Measurements from ENCODE around the gene NRIP1.

NRIP1 gene

GRCh38 chr21:14972678-14973077 lies 92.1 kb downstream of the NRIP1 start:
- no peak for DNase-seq
- Histone ChIP-seq H3K9me3 (no peaks in the 10 kb centered on the region), H3K36me3 (peaks cover 5 to 11% (median 8%) of the 10 kb centered on the region in 3 donors), H3K4me1 (peaks cover 0 to 8% (median 0%) of the 10 kb centered on the region in 4 donors), H3K27ac (no peak overlapping the region), H3K4me3 (no peak overlapping the region), H3K27me3 (no peaks in the 10 kb centered on the region)
- intact Hi-C loops (cut with DNase I; ENCODE audit: low total_unique reads) = no loop called here
- no peak for TF ChIP-seq CTCF (IDR thresholded peaks at IDR 0.05)

- no peaks in the 10 kb centered on the region for H3K27me3 ChIP-seq
- intact Hi-C loops (cut with DNase I; ENCODE audit: low total_unique reads) = no loop called here
- H3K27ac ChIP-seq = no peak overlapping the region
- no peaks in the 10 kb centered on the region for H3K9me3 ChIP-seq
- no peak for DNase-seq
- no peak for TF ChIP-seq CTCF (IDR thresholded peaks at IDR 0.05)
- H3K4me3 ChIP-seq = no peak overlapping the region
- peaks cover 16 to 28% (median 27%) of the 10 kb centered on the region in 3 donors for H3K36me3 ChIP-seq
- no peaks in the 10 kb centered on the region for H3K4me1 ChIP-seq
These were observed 96.0 kb downstream of the NRIP1 start for GRCh38 chr21:14968821-14969220.

- TF ChIP-seq CTCF (IDR thresholded peaks at IDR 0.05) = no peak
- intact Hi-C loops (cut with DNase I; ENCODE audit: low total_unique reads) = no loop called here
- Histone ChIP-seq H3K4me3 (no peak overlapping the region), H3K9me3 (no peaks in the 10 kb centered on the region), H3K36me3 (peaks cover 16 to 28% (median 27%) of the 10 kb centered on the region in 3 donors), H3K4me1 (no peaks in the 10 kb centered on the region), H3K27ac (no peak overlapping the region), H3K27me3 (no peaks in the 10 kb centered on the region)
- DNase-seq = no peak
These were observed 96.8 kb downstream of the NRIP1 start for GRCh38 chr21:14968029-14968428.

GRCh38 chr21:14964621-14965020 lies 100.2 kb downstream of the NRIP1 start:
- intact Hi-C loops (cut with DNase I; ENCODE audit: low total_unique reads) = no loop called here
- no peak overlapping the region for H3K4me3 ChIP-seq
- H3K36me3 ChIP-seq = peaks cover 16 to 28% (median 27%) of the 10 kb centered on the region in 3 donors
- H3K27me3 ChIP-seq = no peaks in the 10 kb centered on the region
- H3K27ac ChIP-seq = no peak overlapping the region
- DNase-seq = no peak
- no peaks in the 10 kb centered on the region for H3K4me1 ChIP-seq
- H3K9me3 ChIP-seq = no peaks in the 10 kb centered on the region
- TF ChIP-seq CTCF (IDR thresholded peaks at IDR 0.05) = no peak

GRCh38 chr21:14962217-14962616 lies 102.6 kb downstream of the NRIP1 start:
- H3K27ac ChIP-seq = no peak overlapping the region
- DNase-seq = no peak
- no peak for TF ChIP-seq CTCF (IDR thresholded peaks at IDR 0.05)
- no peaks in the 10 kb centered on the region for H3K27me3 ChIP-seq
- H3K36me3 ChIP-seq = peaks cover 7 to 15% (median 12%) of the 10 kb centered on the region in 3 donors
- H3K9me3 ChIP-seq = no peaks in the 10 kb centered on the region
- H3K4me3 ChIP-seq = no peak overlapping the region
- H3K4me1 ChIP-seq = peaks cover 0 to 2% (median 0%) of the 10 kb centered on the region in 4 donors
- intact Hi-C loops (cut with DNase I; ENCODE audit: low total_unique reads) = no loop called here

- Histone ChIP-seq H3K27ac (no peak overlapping the region), H3K36me3 (peaks cover 0 to 8% (median 5%) of the 10 kb centered on the region in 3 donors), H3K4me1 (peaks cover 0 to 9% (median 0%) of the 10 kb centered on the region in 4 donors), H3K27me3 (no peaks in the 10 kb centered on the region), H3K9me3 (no peaks in the 10 kb centered on the region), H3K4me3 (no peak overlapping the region)
- no peak for TF ChIP-seq CTCF (IDR thresholded peaks at IDR 0.05)
- intact Hi-C loops (cut with DNase I; ENCODE audit: low total_unique reads) = no loop called here
- DNase-seq = no peak
These were observed 103.3 kb downstream of the NRIP1 start for GRCh38 chr21:14961502-14961901.
